GM18520 (cell line): ENCODE measurements around the gene SVOP.

Experiments
- ATAC-seq: cut with Tn5 transposase; IDR thresholded peaks from one replicate; pipeline ENCODE4 v1.9.1; 2021; ENCODE audit not compliant: unreplicated experiment

Gene SVOP

DNA sequence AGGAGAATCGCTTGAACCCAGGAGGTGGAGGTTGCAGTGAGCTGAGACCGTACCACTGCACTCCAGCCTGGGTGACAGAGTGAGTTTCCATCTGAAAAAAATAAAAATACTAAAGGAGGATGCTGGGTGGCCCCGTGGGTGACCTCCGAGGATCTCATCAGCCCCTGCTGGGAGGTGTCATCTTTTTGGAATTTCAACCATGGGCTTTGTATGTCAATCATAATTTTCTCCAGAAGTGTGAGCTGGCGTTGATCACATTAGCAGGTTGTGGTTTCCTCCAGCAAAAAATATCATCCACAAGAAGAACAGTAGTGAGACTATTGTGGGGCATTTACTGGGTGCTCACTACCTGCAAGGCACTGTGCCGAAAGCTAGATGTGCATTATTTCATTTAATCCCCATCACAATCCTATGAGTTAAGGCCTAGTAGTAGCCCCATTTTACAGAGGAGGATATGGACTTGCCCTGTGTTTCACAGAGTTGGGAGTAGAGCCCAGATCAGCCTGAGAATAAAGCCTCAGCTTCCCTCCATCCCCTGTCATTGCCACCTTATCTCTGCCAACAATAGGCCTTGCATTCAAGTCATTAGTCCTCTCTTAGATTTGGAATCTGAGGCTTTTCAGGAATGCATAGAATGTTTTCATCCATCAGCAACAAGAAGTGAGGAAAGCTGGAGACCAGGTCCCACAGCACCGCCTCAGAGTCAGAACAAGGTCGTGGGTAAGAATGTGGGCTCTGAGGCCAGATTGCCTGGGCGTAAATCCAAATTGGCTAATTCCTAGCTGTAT lies 39.8 kb downstream of the SVOP start:
- no peak for ATAC-seq

DNA sequence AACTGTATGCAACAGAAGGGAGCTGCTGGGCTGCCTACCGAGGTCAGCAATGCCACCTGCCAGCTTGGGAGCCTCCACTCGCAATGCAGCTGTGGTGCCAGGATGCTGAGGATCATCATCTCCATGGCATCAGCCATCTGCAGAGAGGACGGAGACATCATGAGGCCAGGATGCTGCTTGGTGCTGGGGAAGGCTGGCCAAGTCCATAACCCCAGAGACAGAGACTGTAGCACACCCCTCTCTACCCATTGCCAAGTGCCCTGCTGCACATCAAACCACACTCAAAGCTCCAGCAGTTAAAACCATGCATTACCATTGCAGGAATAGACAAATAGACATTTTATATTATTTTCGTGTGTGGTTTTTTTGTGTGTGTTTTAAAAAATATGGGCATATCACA lies 43.5 kb downstream of the SVOP start:
- no peak for ATAC-seq

DNA sequence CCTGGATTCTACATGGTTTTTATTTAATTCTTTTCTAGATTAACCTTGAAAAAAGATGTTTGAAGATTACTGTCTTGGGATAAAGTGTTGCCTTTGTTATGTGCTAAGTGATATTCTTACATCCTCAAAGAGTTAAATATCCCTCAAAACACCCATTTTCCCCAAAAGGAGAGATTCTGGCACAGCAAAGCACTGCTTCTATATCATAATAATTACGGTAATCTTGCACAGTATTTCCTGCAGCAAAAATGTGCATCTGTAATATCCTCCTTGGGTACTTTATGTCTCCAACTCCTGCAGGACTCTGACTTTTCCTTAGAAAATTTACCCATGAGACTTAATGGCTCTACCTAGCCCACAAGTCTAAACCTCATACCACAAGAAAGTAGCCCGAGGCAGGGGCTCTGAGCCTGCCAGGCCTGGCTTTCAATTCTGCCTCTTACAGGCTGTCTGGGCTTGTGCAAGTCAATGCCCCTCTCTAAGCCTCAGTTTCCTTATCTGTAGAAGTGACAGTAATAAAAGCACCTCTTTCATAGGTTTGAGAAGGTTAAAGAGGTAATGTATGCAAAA lies 45.8 kb downstream of the SVOP start:
- no peak for ATAC-seq

DNA sequence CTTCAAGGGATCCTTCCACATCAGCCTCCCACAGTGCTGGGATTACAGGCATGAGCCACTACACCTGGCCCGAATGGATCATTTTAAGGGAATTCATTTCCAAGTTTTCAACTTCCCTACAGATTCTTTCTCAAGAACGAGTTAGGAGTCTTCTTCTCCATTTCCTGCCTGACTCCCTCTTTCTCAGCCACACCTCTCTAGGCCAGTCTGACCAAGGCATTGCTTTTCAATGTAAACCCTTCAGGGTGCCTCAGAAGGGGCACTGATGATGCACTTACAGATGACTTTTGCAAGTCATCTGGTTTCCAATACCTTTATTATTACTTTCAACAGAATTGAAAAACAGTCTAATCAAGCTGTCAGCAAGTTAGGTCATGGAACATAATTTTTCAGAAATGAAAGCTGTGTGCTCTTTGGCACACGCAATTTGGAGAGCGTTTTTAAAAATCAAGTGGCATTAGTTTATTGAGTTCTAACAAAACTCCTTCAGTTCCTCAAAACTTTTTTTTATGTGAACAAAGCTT lies 47.2 kb downstream of the SVOP start:
- ATAC-seq = no peak

DNA sequence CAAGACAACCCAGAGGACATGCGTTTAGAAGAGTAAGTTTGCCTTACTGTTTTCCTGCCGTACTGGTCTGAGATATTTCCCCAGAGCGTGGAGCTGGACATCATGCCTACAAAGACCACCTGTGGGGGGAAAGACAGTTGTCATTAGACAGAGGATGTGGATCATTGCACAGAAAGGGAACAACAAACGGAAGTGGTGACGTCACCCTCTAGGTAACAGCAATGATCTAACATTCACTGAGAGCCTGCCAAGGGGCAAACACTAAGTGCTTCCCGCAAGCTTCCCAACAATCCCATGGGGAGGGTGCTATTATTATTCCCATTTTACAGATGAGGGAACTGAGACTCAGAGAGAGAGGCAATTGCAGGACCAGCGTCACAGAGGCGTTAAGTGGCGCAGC lies 48.5 kb downstream of the SVOP start:
- no peak for ATAC-seq

DNA sequence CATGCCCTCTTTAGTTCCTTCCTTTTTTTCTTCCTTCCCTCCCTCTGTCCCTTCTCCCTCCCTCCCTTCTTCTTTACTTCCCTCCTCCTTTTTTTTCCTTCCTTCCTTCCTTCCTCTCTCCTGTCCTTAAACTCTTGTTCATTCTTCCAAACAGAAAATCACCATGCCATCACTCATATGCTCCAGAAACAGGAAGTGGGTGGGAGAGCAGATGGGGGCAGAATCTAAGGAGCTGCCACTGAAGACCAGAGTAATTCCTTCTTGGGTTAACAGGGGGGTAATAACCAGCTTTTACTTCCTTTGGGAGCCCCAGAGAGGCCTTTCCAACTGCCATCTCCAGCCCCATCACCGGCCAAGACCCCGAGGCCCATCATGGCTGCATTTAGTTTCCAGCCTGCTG lies 51.2 kb downstream of the SVOP start:
- ATAC-seq = no peak

DNA sequence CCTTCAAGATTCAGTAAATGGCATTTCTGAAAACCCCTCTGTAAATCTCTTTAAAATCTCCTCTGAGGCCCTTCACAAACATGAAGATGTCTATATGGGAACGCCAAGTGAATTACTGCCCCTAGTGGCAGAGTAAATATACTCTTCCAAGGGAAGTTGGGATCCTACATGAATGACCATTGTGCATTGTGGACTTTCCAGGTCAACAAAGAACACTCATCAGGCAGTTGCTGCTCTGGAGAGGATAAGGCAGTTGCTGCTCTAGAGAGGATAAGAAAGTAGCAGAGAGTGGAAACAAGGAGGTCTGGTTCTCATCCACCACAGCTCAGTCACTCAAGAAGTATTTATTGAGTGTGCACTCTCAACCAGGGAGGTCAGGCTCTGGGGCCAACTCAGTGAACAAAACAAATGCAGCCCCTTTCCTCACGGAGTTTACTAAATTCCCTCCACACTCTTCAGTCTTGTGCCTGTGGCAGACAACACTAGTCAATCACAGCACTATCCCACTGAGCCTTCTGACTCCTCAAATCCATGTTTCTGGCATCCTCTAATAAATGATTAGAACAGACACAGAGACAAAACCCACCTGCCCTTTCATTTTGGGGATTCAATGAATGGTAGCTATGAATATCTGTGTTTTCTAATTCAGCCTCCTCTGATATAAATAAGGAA lies 52.9 kb downstream of the SVOP start:
- no peak for ATAC-seq

DNA sequence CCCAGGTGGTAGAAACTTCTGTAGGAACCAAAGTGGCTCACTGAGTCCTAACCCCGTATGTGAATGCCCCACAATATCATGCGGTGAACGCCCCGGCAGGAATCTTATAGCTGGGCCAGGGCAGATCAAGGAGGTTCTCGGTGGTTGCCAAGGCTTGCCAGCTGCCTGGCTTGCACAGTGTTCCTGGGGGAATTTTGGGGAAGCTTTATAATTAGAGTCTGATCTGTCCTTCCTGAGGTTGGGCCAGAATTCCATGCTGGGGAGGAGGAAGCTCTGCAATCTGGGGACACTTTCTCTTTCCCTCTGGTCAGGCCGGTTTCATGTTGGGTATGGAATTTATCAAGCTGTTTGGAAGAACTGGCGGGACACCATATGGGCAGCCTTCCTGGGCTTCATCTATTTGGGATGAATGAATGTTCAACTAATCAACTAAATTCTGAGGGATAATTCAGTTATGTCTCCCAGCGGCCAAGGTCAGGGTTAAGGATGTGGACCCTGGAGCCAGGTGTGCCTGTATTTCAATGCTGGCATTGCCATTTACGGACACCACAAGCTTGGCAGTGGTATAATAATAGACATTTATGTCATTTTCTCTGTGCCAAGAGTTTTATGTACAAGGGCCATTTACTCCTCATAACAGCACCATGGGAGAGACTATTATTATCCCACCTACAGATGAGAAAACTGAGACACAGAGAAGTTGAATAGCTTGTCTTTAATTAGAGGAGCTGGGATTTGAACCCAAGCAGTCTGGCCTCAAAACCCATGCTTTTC lies 54.3 kb downstream of the SVOP start:
- ATAC-seq = no peak

DNA sequence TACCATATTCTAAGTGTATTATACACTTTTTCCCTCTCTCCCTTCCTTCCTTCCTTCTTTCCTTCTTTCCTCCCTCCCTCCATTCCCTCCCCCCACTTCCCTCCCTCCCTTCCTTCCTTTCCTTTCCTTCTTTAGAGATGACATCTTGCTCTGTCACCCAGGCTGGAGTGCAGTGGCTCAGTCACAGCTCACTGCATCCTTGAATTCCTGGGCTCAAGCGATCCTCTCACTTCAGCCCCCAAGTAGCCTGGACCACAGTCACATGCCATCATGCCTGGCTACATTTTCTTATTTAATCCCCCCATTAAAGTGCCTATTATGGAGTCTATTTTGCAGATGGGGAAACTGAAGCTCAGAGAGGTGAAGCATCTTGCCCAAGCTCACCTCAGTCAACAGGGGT lies 55.0 kb downstream of the SVOP start:
- ATAC-seq = no peak

DNA sequence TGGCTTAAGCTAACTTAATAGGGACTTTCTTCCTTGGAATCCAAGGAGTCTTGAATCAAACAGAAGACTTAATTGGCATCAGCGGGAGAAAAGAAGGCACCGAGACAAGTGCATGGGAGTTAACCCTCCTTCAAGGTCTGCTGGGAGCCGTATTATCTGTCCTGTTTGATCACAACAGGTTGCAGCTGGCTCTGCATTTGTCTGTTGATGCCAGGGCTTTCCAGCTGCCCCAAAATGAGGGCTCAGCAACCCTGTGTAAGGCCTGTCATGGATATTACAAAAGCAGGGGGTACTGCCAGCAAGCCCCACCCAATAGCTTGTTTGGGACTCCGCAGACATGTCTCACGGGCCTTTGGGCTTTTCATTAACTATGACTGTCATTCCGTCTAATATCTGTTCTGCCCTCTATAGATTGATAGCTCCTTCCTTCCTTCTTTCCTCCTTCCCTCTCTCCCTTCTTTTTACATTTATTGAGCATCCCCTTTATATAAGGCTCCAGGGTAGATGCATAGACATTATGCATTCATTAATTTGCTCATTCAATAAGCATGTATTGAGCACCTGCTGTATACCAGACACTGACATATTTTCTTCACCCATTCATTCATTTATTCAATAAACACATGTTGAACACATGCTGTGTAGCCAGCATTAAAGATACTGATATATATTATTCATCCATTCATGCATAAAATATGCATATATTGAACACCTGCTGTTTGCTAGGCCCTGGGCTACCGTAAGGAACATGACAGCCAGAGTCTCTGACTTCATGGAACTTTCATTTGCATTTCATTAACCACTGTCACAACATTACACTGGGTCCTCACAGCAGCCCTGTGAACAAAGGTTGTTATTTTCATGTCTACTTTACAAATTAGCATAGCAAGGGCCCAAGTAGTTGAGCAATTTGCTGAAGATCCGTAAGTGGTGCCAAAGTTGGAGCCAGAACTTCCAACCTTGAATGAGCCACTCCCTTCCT lies 56.2 kb downstream of the SVOP start:
- ATAC-seq = no peak

DNA sequence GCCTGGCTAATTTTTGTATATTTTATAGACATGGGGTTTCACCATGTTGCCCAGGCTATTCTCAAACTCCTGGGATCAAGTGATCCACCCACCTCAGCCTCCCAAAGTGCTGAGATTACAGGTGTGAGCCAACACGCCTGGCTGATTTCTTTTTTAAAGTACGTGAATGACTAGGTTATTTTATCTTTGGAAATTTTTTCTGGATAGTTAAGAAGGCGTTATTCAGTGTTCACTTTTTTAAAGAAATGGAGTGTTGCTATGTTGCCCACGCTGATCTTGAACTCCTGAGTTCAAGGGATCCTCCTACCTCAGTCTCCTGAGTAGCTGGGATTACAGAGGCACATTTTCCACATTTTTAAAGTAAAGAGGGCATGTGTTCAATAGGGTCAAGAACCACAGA lies 58.6 kb downstream of the SVOP start:
- no peak for ATAC-seq

DNA sequence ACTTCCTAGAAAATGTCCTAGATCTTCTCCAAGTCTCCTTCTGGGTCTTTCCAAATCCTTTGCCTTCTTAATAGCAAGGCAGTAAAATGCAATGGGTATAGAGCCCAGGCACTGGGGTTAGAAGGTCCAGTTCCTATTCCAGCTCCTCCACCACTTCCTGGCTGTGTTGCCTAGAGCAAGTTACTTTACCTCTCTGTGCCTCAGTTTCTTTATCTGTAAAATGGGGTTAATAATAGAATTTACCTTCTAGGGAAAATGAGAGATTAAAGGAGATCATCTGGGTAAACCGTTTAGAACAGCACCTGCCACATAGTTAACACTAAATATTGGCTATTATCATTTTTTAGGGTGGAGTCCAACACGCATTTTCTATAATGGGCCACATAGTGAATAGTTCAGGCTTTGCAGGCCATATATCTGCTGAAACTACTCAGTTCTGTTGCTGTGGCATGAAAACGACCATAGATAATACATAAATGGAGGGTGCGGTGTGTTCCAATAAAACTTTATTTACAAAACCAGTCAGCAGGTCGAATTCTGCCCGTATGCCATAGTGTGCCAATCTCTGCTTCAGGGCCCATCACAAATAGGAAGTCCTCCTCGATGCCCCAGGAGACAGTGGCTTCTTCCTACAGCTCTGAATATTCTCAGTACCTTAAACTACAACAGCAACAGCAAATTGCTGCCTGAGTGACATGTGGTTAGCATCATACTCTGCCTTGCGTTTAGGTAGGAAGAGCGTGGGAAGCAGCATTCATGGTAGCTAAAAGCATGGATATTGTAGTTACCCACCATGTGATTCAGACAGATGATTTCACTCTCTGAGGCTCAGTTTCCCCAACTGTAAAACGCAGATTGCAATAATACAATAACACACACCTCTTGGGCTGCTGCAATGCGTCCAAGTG lies 60.9 kb downstream of the SVOP start:
- no peak for ATAC-seq

DNA sequence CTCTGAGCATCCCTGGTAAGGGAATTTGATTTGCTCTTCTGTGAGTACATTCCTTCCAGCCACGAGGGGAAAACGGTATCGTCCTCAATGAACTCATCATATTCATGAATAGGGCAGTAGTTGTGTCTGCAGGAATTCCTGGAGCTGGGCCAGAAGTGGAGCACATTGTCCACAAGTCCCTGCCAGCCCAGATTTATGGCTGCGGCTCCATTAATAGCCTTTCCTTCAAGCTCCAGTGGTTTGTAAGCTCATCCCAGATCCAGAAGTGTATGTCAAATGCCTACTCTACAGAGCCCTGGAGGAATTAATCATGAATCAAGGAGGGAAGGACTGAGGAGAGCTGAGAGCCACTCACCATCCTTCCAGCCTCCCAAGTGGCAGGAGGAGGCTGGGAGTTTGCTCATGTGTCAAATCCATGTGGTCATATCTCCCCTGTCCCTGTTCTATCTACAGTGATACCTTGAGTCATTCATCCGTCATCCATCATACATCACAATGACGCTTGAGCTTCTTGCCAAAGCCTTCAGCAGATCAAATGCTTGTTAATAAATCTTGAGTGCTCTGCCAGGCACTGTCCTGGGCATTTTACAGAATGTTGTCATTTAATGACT lies 65.5 kb downstream of the SVOP start:
- ATAC-seq = no peak

DNA sequence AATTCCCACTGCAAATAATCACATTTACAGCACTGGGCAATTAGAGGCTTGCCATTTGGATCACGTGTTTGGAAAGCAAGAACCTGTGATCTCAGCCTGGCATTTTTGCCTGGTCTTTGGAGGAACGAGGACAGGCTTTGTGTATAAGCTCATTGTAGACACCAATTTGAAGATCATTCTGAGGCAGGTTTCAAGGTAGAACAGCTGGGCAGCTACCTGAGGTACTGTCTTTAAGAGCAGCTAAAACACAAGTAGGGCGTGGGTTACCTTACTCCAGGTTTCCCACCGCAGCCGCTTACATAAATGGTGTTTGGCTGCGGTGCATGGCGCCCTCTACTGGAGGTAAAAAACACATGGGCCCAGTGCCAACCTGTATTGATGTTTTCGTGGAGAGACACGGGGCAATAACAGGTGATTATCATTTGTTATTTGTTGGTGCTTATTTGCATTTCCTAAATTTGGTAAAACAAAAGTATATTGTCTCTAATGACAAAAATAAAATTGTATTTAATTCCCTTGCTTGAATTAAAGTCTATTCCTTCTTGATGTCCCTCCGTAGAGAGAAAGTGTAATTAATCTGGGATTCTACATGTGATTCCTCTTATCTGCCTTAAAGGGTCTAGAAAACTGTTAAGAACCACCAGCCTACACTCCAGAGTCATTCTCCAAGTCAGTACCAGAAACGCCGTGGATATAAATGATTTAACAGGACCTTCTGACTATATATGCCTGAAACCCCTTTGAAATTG lies 69.7 kb downstream of the SVOP start:
- no peak for ATAC-seq

DNA sequence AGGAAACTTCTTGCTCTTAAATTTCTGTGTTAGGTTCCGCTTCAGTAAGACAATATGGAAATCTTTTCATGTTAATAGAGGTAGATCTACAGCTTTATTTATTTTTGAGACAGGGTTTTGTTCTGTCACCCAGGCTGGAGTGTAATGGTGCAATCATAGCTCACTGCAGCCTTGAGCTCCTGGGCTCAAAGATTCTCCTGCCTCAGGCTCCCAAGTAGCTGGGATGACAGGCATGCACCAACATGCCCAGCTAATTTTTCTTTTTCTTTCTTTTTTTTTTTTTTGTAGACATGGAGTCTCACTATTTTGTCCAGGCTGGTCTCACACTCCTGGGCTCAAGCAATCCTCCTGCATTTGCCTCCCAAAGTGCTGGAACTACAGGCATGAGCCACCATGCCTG lies 70.9 kb downstream of the SVOP start:
- no peak for ATAC-seq

DNA sequence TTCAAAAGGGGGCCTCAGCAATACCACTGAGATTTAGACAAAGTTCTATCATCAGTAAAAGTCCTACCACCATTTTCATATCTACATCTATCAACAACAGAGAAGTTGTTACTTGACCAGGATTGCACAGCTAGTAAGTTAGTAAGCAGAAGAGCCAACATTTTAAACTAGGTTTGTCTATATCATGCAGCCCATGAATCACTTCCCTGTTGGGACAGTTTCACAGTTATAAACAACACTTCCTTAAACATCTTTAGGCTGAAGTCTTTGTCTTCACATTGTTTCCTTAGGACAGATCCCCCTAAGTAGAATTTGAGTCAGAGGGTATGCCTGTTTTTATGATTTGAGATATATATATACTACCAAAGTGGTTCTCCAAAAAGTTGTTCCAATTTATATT lies 72.5 kb downstream of the SVOP start:
- no peak for ATAC-seq

DNA sequence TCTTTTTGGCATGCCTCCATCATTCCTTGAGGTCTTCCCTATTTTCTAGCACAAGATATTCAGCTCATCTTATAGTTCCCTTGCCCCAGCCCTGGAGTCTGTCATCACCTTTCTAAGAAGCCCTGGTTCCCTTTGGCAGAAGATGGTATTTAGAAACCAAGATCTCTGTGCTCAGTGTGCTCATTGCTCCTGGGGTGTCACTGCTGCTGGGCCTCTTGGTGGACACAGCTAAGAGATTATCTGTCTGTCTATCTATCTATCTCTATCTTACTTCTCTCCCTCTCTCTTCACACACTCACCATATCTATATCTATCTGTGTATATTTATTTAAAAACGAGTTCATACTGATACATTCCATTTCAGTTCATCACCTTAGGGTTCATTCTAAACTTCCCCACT lies 73.8 kb downstream of the SVOP start:
- no peak for ATAC-seq

DNA sequence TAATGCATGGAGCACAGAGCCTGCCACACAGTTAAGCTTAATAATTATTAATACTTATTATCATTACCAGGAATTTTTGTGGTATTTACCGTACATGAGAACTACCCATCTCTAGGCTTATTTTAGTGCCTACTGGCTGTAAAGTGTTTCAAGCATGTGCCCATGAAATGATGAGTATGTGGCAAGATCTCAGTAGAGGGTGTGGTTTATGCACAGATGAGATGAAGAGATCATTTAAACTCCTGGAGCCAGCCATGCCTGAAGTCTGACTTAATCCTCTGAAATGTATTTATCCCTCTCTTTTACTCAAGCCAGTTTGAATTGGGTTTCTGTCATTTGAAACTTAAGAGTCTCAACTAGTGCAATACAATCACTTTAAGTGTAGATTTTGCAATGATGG lies 80.7 kb downstream of the SVOP start:
- ATAC-seq = no peak
